Mononuclear cell (primary cell): ENCODE data around the gene L3MBTL4. TPM values are rescaled to one million over a fixed set of nuclear protein-coding genes. Genes with fewer than 3 reads are reported as not detected.
"Not testable (repeated sequence)": the region's sequence is repeated elsewhere in the genome, so short reads cannot be mapped to it uniquely, and the experiment has no call there.

Experiments
- H3K27me3 ChIP-seq: 2 replicates; pipeline ENCODE4 v1.6.0; 2011; ENCODE audit warnings: low read length, control low read depth; ENCODE audit not compliant: insufficient read depth
- H3K4me1 ChIP-seq: 2 replicates; pipeline ENCODE4 v1.5.1; 2011; ENCODE audit warnings: mild to moderate bottlenecking, low read length, control low read depth; ENCODE audit not compliant: insufficient read depth
- H3K4me3 ChIP-seq: 2 replicates; pipeline ENCODE4 v1.5.1; 2011; ENCODE audit warnings: mild to moderate bottlenecking, low read length, moderate library complexity
- H3K9me3 ChIP-seq: 2 replicates; pipeline ENCODE4 v1.5.1; 2011; ENCODE audit warnings: low read depth, mild to moderate bottlenecking, control low read depth, low read length
- total RNA-seq: library from RNA; depleted of rRNA; stranded (reverse); fragments of >200 nt; gene quantifications from one replicate; pipeline ENCODE4 v1.2.3, GENCODE V29; 2012

Gene L3MBTL4
- total RNA-seq, 1 donor, result 3.0 TPM

- no peaks in the 10 kb centered on the region for H3K27me3 ChIP-seq
- H3K9me3 ChIP-seq, result no peaks in the 10 kb centered on the region
- no peaks in the 10 kb centered on the region for H3K4me1 ChIP-seq
- no peak overlapping the region for H3K4me3 ChIP-seq
Measured at GRCh38 chr18:6086731-6087130, 328.0 kb downstream of the L3MBTL4 start.

GRCh38 chr18:6079406-6079805, 335.3 kb downstream of the L3MBTL4 start:
- Histone ChIP-seq H3K4me1 (no peaks in the 10 kb centered on the region), H3K27me3 (no peaks in the 10 kb centered on the region), H3K9me3 (no peaks in the 10 kb centered on the region), H3K4me3 (no peak overlapping the region)

DNA sequence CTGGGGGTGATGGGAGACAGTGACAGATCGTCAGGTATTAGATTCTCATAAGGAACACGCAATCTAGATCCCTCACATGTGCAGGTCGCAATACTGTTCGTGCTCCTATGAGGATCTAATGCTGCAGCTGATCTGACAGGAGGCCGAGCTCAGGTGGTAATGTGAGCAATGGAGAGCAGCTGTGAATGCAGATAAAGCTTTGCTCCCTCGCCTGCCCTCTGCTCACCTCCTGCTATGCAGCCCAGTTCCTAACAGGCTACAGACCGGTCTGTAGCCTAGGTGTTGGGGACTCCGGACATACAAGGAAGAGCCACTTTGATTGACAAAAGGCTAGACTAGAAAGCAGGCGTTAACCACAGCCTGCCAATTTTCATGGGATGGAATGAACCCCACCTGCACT, 335.8 kb downstream of the L3MBTL4 start:
- H3K4me3 ChIP-seq, result no peak overlapping the region

DNA sequence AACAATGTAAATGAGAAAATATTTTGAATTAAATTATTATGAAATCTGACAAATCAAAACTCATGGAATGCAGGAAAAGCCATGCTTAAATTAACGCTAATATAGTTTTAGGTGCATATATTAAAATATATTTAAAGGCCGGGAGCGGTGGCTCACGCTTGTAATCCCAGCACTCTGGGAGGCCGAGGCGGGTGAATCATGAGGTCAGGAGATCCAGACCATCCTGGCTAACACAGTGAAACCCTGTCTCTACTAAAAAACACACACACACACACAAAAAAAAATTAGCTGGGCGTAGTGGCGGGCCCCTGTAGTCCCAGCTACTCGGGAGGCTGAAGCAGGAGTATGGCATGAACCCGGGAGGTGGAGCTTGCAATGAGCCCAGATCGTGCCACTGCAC, 342.3 kb downstream of the L3MBTL4 start:
- not testable (repeated sequence) for H3K4me1 ChIP-seq, H3K9me3 ChIP-seq, H3K27me3 ChIP-seq, H3K4me3 ChIP-seq

More for the DNA sequence above, 335.8 kb downstream of the L3MBTL4 start:
- H3K9me3 ChIP-seq, result no peaks in the 10 kb centered on the region
- no peaks in the 10 kb centered on the region for H3K27me3 ChIP-seq
- H3K4me1 ChIP-seq, result no peaks in the 10 kb centered on the region

- H3K9me3 ChIP-seq, result no peaks in the 10 kb centered on the region
- H3K4me3 ChIP-seq, result no peak overlapping the region
- H3K27me3 ChIP-seq, result no peaks in the 10 kb centered on the region
- no peaks in the 10 kb centered on the region for H3K4me1 ChIP-seq
Measured at GRCh38 chr18:6069539-6069938, 345.2 kb downstream of the L3MBTL4 start.

DNA sequence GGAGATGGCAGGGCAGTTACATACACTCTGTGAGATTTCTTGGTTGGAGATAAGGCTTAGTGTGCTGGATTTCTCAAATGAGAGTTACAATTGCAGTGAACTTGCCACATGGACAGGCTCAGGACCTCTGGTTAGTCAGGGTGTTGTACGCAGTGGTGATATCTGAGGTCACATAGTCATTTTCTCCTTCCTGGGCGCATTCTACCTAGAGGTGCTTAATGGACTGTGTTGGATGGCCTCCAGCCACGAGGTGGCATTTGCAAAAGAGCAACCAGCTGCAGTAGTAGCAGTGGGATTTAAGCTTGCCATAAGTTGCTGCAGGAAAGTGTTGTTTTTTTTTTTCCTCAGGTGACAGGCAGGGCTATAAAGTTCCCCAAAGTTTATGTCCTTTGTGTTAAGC, 345.6 kb downstream of the L3MBTL4 start:
- Histone ChIP-seq H3K4me1 (no peaks in the 10 kb centered on the region), H3K27me3 (no peaks in the 10 kb centered on the region), H3K4me3 (no peak overlapping the region), H3K9me3 (no peaks in the 10 kb centered on the region)

GRCh38 chr18:6060149-6060548, 354.6 kb downstream of the L3MBTL4 start:
- Histone ChIP-seq H3K27me3 (no peaks in the 10 kb centered on the region), H3K9me3 (no peaks in the 10 kb centered on the region), H3K4me3 (no peak overlapping the region), H3K4me1 (no peaks in the 10 kb centered on the region)

DNA sequence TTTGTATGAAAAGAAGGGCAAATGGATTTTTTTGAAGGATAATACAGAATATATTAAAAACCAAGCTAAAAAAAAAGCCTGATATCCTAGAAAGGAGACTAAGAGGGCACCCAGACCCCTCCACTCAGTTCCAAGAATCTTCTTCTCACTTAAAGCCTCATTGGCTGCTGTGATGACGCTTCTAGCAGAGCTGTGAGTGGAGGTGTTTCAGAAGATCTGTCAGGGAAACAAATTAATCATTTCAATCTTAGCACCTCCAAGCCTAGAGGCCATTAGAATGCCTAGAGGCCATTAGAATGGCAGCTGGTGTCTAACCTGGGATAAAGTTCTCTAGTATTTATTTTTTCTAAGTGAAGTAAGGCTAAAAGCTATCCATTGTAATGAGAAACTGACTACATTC, 355.2 kb downstream of the L3MBTL4 start:
- Histone ChIP-seq H3K4me1 (no peaks in the 10 kb centered on the region), H3K9me3 (no peaks in the 10 kb centered on the region)

DNA sequence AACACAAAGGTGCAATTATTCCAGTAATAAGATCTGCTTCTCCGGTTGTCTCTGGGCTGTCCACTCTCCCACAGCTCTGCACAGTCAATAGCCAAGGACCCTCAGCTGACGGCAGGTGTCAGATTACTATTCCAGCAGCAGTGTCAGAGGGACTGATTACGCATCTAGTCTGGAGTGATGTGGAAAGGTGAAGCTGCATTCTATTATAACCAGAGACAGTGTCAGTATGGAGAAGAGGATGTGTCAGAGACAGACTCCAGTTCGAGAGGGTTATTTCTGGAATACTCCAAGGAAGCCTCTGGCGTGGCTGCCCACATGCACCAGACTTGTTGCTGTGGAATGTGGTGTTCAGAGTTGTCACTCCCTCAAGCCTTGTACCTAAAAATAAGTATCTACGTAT, 355.8 kb downstream of the L3MBTL4 start:
- H3K4me1 ChIP-seq, result no peaks in the 10 kb centered on the region
- no peaks in the 10 kb centered on the region for H3K27me3 ChIP-seq
- no peaks in the 10 kb centered on the region for H3K9me3 ChIP-seq
- no peak overlapping the region for H3K4me3 ChIP-seq

More for the DNA sequence above, 355.2 kb downstream of the L3MBTL4 start:
- Histone ChIP-seq H3K4me3 (no peak overlapping the region), H3K27me3 (no peaks in the 10 kb centered on the region)

DNA sequence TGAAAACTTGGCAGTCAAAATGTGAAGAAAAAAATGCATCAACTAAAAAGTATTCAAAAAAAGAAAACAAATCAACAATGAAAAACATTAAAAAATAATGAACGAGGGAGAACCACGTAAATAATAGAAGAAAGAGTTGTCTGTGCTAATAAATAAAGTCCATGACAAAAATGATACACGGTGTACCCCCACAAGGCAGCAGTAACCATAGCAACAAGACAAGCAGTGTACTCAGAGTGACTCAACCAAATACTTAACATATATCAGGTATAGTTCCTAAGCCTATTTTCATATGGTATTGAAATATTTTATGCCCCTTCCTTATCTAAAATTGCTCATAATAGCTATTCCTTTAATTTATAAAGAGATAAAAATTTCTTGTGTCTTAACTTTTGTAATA, 357.1 kb downstream of the L3MBTL4 start:
- Histone ChIP-seq H3K9me3 (no peaks in the 10 kb centered on the region), H3K27me3 (no peaks in the 10 kb centered on the region), H3K4me3 (no peak overlapping the region), H3K4me1 (no peaks in the 10 kb centered on the region)

DNA sequence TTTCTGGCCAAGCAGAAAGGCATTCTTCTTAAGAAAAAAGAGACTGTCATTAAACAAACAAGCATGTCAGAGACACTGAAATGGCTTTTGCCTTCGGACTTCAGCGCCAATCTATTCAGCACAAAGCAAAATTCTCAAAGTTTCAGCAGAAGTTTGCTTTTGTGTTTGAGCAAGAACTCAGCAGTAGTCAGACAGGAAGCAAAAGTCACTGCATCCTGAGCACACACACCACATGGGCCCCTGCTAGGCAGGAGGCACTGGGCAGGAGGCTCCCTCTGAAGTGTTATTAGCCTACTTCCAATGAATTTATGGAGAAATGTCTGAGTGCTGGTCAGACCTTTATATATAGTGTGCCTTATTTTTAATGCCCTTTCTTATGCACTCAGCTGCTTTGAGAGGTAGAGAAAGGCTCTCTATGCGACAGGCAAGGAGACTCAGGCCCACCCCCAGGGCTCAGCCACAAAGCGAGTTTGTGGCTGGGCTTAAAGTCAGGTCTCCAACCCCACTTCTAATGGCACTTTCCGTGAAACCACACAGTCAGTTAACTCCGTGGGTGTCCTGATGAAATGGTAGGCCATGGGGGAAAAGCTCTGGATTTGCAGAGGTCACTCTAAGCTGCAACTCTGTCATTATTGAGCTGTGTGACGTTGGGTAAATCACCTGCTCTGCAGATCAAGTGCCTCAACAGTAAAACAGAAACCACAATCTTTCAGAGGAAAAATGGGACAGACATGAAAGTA, 358.4 kb downstream of the L3MBTL4 start:
- no peaks in the 10 kb centered on the region for H3K9me3 ChIP-seq
- H3K27me3 ChIP-seq, result no peaks in the 10 kb centered on the region
- H3K4me1 ChIP-seq, result no peaks in the 10 kb centered on the region
- H3K4me3 ChIP-seq, result no peak overlapping the region

GRCh38 chr18:6055711-6056110, 359.0 kb downstream of the L3MBTL4 start:
- Histone ChIP-seq H3K4me1 (no peaks in the 10 kb centered on the region), H3K4me3 (no peak overlapping the region), H3K9me3 (no peaks in the 10 kb centered on the region), H3K27me3 (no peaks in the 10 kb centered on the region)

- H3K27me3 ChIP-seq, result no peaks in the 10 kb centered on the region
- no peaks in the 10 kb centered on the region for H3K4me1 ChIP-seq
- no peak overlapping the region for H3K4me3 ChIP-seq
- H3K9me3 ChIP-seq, result no peaks in the 10 kb centered on the region
Measured at GRCh38 chr18:6054256-6054842, 360.4 kb downstream of the L3MBTL4 start.

GRCh38 chr18:6052449-6052913, 362.2 kb downstream of the L3MBTL4 start:
- H3K4me3 ChIP-seq, result no peak overlapping the region
- no peaks in the 10 kb centered on the region for H3K27me3 ChIP-seq
- no peaks in the 10 kb centered on the region for H3K4me1 ChIP-seq
- H3K9me3 ChIP-seq, result no peaks in the 10 kb centered on the region

DNA sequence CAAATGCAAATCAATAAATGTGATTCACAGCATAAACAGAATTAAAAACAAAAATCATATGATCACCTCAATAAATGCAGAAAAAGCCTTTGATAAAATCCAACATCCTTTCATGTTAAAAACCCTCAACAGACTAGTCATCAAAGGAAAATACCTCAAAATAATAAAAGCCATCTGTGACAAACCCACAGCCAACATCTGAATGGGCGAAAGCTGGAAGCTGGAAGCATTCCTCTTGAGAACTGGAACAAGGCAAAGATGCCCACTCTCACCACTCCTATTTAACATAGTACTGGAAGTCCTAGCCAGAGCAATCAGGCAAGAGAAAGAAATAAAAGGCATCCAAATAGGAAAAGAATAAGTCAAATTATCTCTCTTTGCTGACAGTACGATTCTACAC, 367.1 kb downstream of the L3MBTL4 start:
- not testable (repeated sequence) for H3K9me3 ChIP-seq, H3K4me1 ChIP-seq, H3K27me3 ChIP-seq, H3K4me3 ChIP-seq

DNA sequence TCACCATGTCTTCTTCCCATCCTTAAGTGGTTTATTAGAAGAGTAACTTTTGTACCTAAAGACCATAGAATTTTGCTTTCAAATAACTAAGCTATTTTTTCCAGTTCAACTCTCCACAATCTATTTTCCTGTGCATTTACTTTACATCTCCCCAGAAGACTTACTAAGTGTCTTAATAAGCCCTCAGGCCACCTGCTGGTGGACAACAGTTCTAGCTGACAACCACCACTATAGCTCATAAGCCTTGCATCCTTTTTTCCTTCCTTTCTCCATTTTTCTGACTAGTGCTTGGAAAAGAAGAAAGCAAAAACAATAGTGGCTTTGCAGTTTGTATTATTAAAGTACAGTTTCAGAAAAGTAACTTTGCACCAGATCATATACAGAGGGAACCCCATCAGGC, 369.9 kb downstream of the L3MBTL4 start:
- no peaks in the 10 kb centered on the region for H3K9me3 ChIP-seq

More for the DNA sequence above, 369.9 kb downstream of the L3MBTL4 start:
- no peaks in the 10 kb centered on the region for H3K4me1 ChIP-seq
- H3K4me3 ChIP-seq, result no peak overlapping the region
- no peaks in the 10 kb centered on the region for H3K27me3 ChIP-seq
